Activated T-helper 17 cell treated with anti-CD3 and anti-CD28 coated beads, Interleukin-2, amount 50 U/mL, for 72 hours (primary cell): ENCODE results near the gene FAM83E. TPM values are rescaled to one million over a fixed set of nuclear protein-coding genes. Genes with fewer than 3 reads are reported as not detected.
A peak's percentile ranks its signal among the peaks of the same experiment; 100 is the strongest.

ENCODE experiments used
- ATAC-seq: fragments of 150-1000 bp; cut with Tn5 transposase; replicated peaks from 2 replicates; pipeline ENCODE4 v1.10.0; 2021; ENCODE audit warnings: mild to moderate bottlenecking, moderate library complexity
- H3K27ac Mint-ChIP-seq: one replicate; pipeline ENCODE4 v1.8.0; 2022; ENCODE audit warnings: mixed read lengths
- H3K27me3 Mint-ChIP-seq: one replicate; pipeline ENCODE4 v1.8.0; 2022; ENCODE audit warnings: mixed read lengths
- H3K36me3 Mint-ChIP-seq: one replicate; pipeline ENCODE4 v1.8.0; 2022; ENCODE audit warnings: low read depth, mild to moderate bottlenecking, mixed read lengths
- H3K4me1 Mint-ChIP-seq: one replicate; pipeline ENCODE4 v1.8.0; 2022; ENCODE audit warnings: mixed read lengths
- H3K4me3 Mint-ChIP-seq: one replicate; pipeline ENCODE4 v1.8.0; 2022; ENCODE audit warnings: mild to moderate bottlenecking, mixed read lengths
- H3K9me3 Mint-ChIP-seq: one replicate; pipeline ENCODE4 v1.8.0; 2022; ENCODE audit warnings: mixed read lengths
- total RNA-seq, 2 donors: library from RNA; stranded (reverse); gene quantifications; one replicate each; pipeline ENCODE4 v1.2.3, GENCODE V29; 2022

FAM83E gene
- total RNA-seq, 2 donors from 2014 or later = 4.6 to 8.6 TPM

GRCh38 chr19:48646722-48647216 is 31.9 kb upstream of the FAM83E start:
- peaks cover 25% of the 10 kb centered on the region for H3K4me1 Mint-ChIP-seq
- ATAC-seq = no peak
- no peaks in the 10 kb centered on the region for H3K9me3 Mint-ChIP-seq
- no peaks in the 10 kb centered on the region for H3K27me3 Mint-ChIP-seq
- peak overlapping the region; percentile 92 for H3K27ac Mint-ChIP-seq
- no peaks in the 10 kb centered on the region for H3K36me3 Mint-ChIP-seq
- peak overlapping the region; percentile 93 for H3K4me3 Mint-ChIP-seq

GRCh38 chr19:48646001-48646721 is 31.3 kb upstream of the FAM83E start, which contains the start of gene CA11:
Gene CA11, minus strand, starts transcription at chr19:48646187. Its CDS starts 555 bp downstream, at chr19:48645632.
- Mint-ChIP-seq H3K36me3 (no peaks in the 10 kb centered on the region), H3K27ac (peak within 1 kb of the TSS; percentile 92), H3K4me1 (peaks cover 25% of the 10 kb centered on the region), H3K9me3 (no peaks in the 10 kb centered on the region), H3K4me3 (peak within 1 kb of the TSS; percentile 93), H3K27me3 (no peaks in the 10 kb centered on the region)
- peak; percentile 90 for ATAC-seq

- Mint-ChIP-seq H3K27me3 (no peaks in the 10 kb centered on the region), H3K36me3 (no peaks in the 10 kb centered on the region), H3K4me3 (peak overlapping the region; percentile 93), H3K4me1 (peaks cover 25% of the 10 kb centered on the region), H3K9me3 (no peaks in the 10 kb centered on the region), H3K27ac (peak overlapping the region; percentile 92)
- ATAC-seq = no peak
These were observed 30.7 kb upstream of the FAM83E start for GRCh38 chr19:48645620-48646000.

- H3K27ac Mint-ChIP-seq = peak overlapping the region; percentile 92
- H3K4me1 Mint-ChIP-seq = peaks cover 25% of the 10 kb centered on the region
- peak overlapping the region; percentile 93 for H3K4me3 Mint-ChIP-seq
- peak; percentile 52 for ATAC-seq
- no peaks in the 10 kb centered on the region for H3K27me3 Mint-ChIP-seq
- H3K36me3 Mint-ChIP-seq = no peaks in the 10 kb centered on the region
- H3K9me3 Mint-ChIP-seq = no peaks in the 10 kb centered on the region
These were observed 30.2 kb upstream of the FAM83E start for GRCh38 chr19:48644839-48645619.

- H3K4me3 Mint-ChIP-seq = peak overlapping the region; percentile 93
- no peak overlapping the region for H3K27ac Mint-ChIP-seq
- peaks cover 29% of the 10 kb centered on the region for H3K4me1 Mint-ChIP-seq
- no peaks in the 10 kb centered on the region for H3K27me3 Mint-ChIP-seq
- H3K36me3 Mint-ChIP-seq = no peaks in the 10 kb centered on the region
- ATAC-seq = no peak
- H3K9me3 Mint-ChIP-seq = no peaks in the 10 kb centered on the region
These were observed 29.5 kb upstream of the FAM83E start for GRCh38 chr19:48644355-48644754.

- H3K4me3 Mint-ChIP-seq = no peak overlapping the region
- no peak for ATAC-seq
- H3K4me1 Mint-ChIP-seq = peaks cover 33% of the 10 kb centered on the region
- H3K27ac Mint-ChIP-seq = no peak overlapping the region
- no peaks in the 10 kb centered on the region for H3K9me3 Mint-ChIP-seq
- H3K27me3 Mint-ChIP-seq = no peaks in the 10 kb centered on the region
- peaks cover 1% of the 10 kb centered on the region for H3K36me3 Mint-ChIP-seq
These were observed 28.0 kb upstream of the FAM83E start for GRCh38 chr19:48642862-48643261.

- Mint-ChIP-seq H3K27me3 (no peaks in the 10 kb centered on the region), H3K36me3 (peaks cover 6% of the 10 kb centered on the region), H3K9me3 (peaks cover 4% of the 10 kb centered on the region), H3K27ac (no peak overlapping the region), H3K4me1 (peaks cover 35% of the 10 kb centered on the region), H3K4me3 (no peak overlapping the region)
- no peak for ATAC-seq
These were observed 27.0 kb upstream of the FAM83E start for GRCh38 chr19:48641850-48642249.

GRCh38 chr19:48639483-48640375 is 24.9 kb upstream of the FAM83E start:
- H3K36me3 Mint-ChIP-seq = peaks cover 6% of the 10 kb centered on the region
- no peaks in the 10 kb centered on the region for H3K27me3 Mint-ChIP-seq
- peak overlapping the region; percentile 99 for H3K27ac Mint-ChIP-seq
- no peak for ATAC-seq
- H3K4me1 Mint-ChIP-seq = peaks cover 28% of the 10 kb centered on the region
- H3K4me3 Mint-ChIP-seq = peak overlapping the region; percentile 96
- peaks cover 4% of the 10 kb centered on the region for H3K9me3 Mint-ChIP-seq

GRCh38 chr19:48638831-48639381 is 24.0 kb upstream of the FAM83E start:
- H3K27me3 Mint-ChIP-seq = no peaks in the 10 kb centered on the region
- peaks cover 35% of the 10 kb centered on the region for H3K4me1 Mint-ChIP-seq
- H3K36me3 Mint-ChIP-seq = peaks cover 6% of the 10 kb centered on the region
- H3K27ac Mint-ChIP-seq = peak overlapping the region; percentile 99
- H3K4me3 Mint-ChIP-seq = peak overlapping the region; percentile 96
- no peak for ATAC-seq
- peaks cover 4% of the 10 kb centered on the region for H3K9me3 Mint-ChIP-seq

- Mint-ChIP-seq H3K27me3 (no peaks in the 10 kb centered on the region), H3K4me3 (peak overlapping the region; percentile 96), H3K27ac (peak overlapping the region; percentile 99), H3K36me3 (peaks cover 6% of the 10 kb centered on the region), H3K4me1 (peaks cover 35% of the 10 kb centered on the region), H3K9me3 (peaks cover 4% of the 10 kb centered on the region)
- peak; percentile 32 for ATAC-seq
These were observed 23.3 kb upstream of the FAM83E start for GRCh38 chr19:48637948-48638830.

GRCh38 chr19:48637449-48637947 is 22.6 kb upstream of the FAM83E start:
- Mint-ChIP-seq H3K27me3 (no peaks in the 10 kb centered on the region), H3K4me3 (peak overlapping the region; percentile 96), H3K27ac (peak overlapping the region; percentile 99), H3K9me3 (peaks cover 4% of the 10 kb centered on the region), H3K36me3 (peaks cover 6% of the 10 kb centered on the region), H3K4me1 (peaks cover 35% of the 10 kb centered on the region)
- ATAC-seq = peak; percentile 69

- H3K27me3 Mint-ChIP-seq = no peaks in the 10 kb centered on the region
- no peak for ATAC-seq
- H3K27ac Mint-ChIP-seq = peak within 1 kb of the TSS; percentile 99
- H3K36me3 Mint-ChIP-seq = peaks cover 6% of the 10 kb centered on the region
- peaks cover 4% of the 10 kb centered on the region for H3K9me3 Mint-ChIP-seq
- H3K4me1 Mint-ChIP-seq = peaks cover 35% of the 10 kb centered on the region
- H3K4me3 Mint-ChIP-seq = peak within 1 kb of the TSS; percentile 96
These were observed 22.1 kb upstream of the FAM83E start, which contains the start of gene DBP for GRCh38 chr19:48636859-48637448. Gene DBP, minus strand, starts transcription at chr19:48637379. Its CDS starts 385 bp downstream, at chr19:48636994.
